Pulmonary artery endothelial cell (primary cell): ENCODE measurements around the gene PHLDB3. TPM values are rescaled to one million over a fixed set of nuclear protein-coding genes. Genes with fewer than 3 reads are reported as not detected.

Experiments
- DNase-seq: peaks from one replicate; pipeline ENCODE4 v3.0.0-alpha.2; 2011; ENCODE audit warnings: low read depth, low spot score
- total RNA-seq: library from RNA; depleted of rRNA; stranded (reverse); fragments of >200 nt; gene quantifications from 2 replicates; pipeline ENCODE4 v1.2.3, GENCODE V29; 2014

Gene PHLDB3
- total RNA-seq, 1 donor from 2014 or later, result 9.0 TPM

GRCh38 chr19:43499042-43499441, 5.5 kb downstream of the PHLDB3 start:
- no peak for DNase-seq

GRCh38 chr19:43498233-43498842, 6.2 kb downstream of the PHLDB3 start:
- no peak for DNase-seq

- no peak for DNase-seq
Measured at GRCh38 chr19:43496960-43497359, 7.6 kb downstream of the PHLDB3 start.

GRCh38 chr19:43495082-43495481, 9.5 kb downstream of the PHLDB3 start:
- no peak for DNase-seq

- DNase-seq, result no peak
Measured at GRCh38 chr19:43490759-43491158, 13.8 kb downstream of the PHLDB3 start.

- no peak for DNase-seq
Measured at GRCh38 chr19:43489979-43490599, 14.5 kb downstream of the PHLDB3 start.

- DNase-seq, result no peak
Measured at GRCh38 chr19:43489310-43489709, 15.2 kb downstream of the PHLDB3 start.

GRCh38 chr19:43488179-43488578, 16.4 kb downstream of the PHLDB3 start:
- DNase-seq, result no peak

GRCh38 chr19:43486412-43486811, 18.1 kb downstream of the PHLDB3 start:
- no peak for DNase-seq

- no peak for DNase-seq
Measured at GRCh38 chr19:43485951-43486350, 18.6 kb downstream of the PHLDB3 start.

GRCh38 chr19:43483281-43483680, 21.3 kb downstream of the PHLDB3 start:
- DNase-seq, result no peak

GRCh38 chr19:43482193-43482592, 22.4 kb downstream of the PHLDB3 start:
- no peak for DNase-seq

GRCh38 chr19:43481701-43482100, 22.8 kb downstream of the PHLDB3 start:
- no peak for DNase-seq

- no peak for DNase-seq
Measured at GRCh38 chr19:43480574-43480973, 24.0 kb downstream of the PHLDB3 start.

- no peak for DNase-seq
Measured at GRCh38 chr19:43479961-43480561, 24.5 kb downstream of the PHLDB3 start.

GRCh38 chr19:43479226-43479625, 25.3 kb downstream of the PHLDB3 start:
- DNase-seq, result no peak

- no peak for DNase-seq
Measured at GRCh38 chr19:43478323-43478722, 26.2 kb downstream of the PHLDB3 start.

GRCh38 chr19:43476606-43477005, 27.9 kb downstream of the PHLDB3 start:
- DNase-seq, result peak; percentile 15

GRCh38 chr19:43474986-43475705, 29.4 kb downstream of the PHLDB3 start:
- peak; percentile 73 for DNase-seq

- DNase-seq, result no peak
Measured at GRCh38 chr19:43474487-43474886, 30.1 kb downstream of the PHLDB3 start.

GRCh38 chr19:43471091-43471490, 33.5 kb downstream of the PHLDB3 start:
- no peak for DNase-seq

GRCh38 chr19:43470288-43470687, 34.3 kb downstream of the PHLDB3 start:
- DNase-seq, result no peak

- no peak for DNase-seq
Measured at GRCh38 chr19:43469160-43469480, 35.4 kb downstream of the PHLDB3 start.
